HepG2 (cell line): ENCODE measurements around the gene RTN4. TPM values are rescaled to one million over a fixed set of nuclear protein-coding genes. Genes with fewer than 3 reads are reported as not detected.

Experiments used
- ATAC-seq: fragments of 200-7000 bp; cut with Tn5 transposase; 3 replicates; pipeline ENCODE4 v1.9.1; 2020; ENCODE audit warnings: mild to moderate bottlenecking, moderate library complexity
- BruUV-seq: library from RNA; stranded (reverse); fragments of 400-500 nt; replicated peaks from 2 replicates; lab custom pipeline; 2021; lab: Mats Ljungman, UMichigan
- CTCF ChIA-PET: fragments of 300-600 bp; formaldehyde crosslinking; extraction: SDS; loops from one replicate; lab custom pipeline; 2021; ENCODE audit warnings: low total read pairs, inconsistent platforms, low intra/inter-chr PET ratio; lab: Yijun Ruan, JAX
- POLR2A ChIA-PET: fragments of 350-600 bp; sonication (Branson Sonifier 250); formaldehyde crosslinking; loops from one replicate; lab custom pipeline; 2020; ENCODE audit warnings: antibody characterized with exemption, inconsistent platforms; lab: Yijun Ruan, JAX
- DNase-seq: peaks from one replicate; pipeline ENCODE4 v3.0.0-alpha.2; 2015; ENCODE audit warnings: low spot score
- FAIRE-seq: peaks from 3 replicates; lab custom pipeline; 2011; peaks lifted over from hg19 to GRCh38; lab: Jason Lieb, UNC
- H2AFZ ChIP-seq: one replicate; pipeline ENCODE4 v1.6.1; 2011; ENCODE audit warnings: low read length, inconsistent platforms
- H3K27ac ChIP-seq: fragments of 300-600 bp; 3 replicates; pipeline ENCODE4 v1.8.0; 2011; ENCODE audit warnings: mixed run types, mild to moderate bottlenecking, mixed read lengths, low read length, inconsistent platforms; ENCODE audit not compliant: insufficient read depth; ENCODE audit errors: extremely low read length
- H3K27me3 ChIP-seq, 2 experiments: fragments of 200-600 bp in 1 of 2; 2 replicates in 1 of 2; 3 replicates in 1 of 2; pipeline versions ENCODE4 v1.6.0 to v1.8.0; 2011; ENCODE audit warnings: low read length in 2 of 2, mild to moderate bottlenecking in 2 of 2, moderate library complexity in 2 of 2, inconsistent platforms in 1 of 2; ENCODE audit not compliant: insufficient read depth in 2 of 2, control insufficient read depth in 1 of 2
- H3K36me3 ChIP-seq, 2 experiments: fragments of 200-600 bp in 1 of 2; replicated peaks in 1 of 2; 2 replicates in 1 of 2; 3 replicates in 1 of 2; pipeline versions ENCODE4 v1.5.1 to v1.8.0; 2011; ENCODE audit warnings: low read length in 2 of 2, inconsistent platforms in 1 of 2; ENCODE audit not compliant: insufficient read depth in 2 of 2, control insufficient read depth in 1 of 2
- H3K4me1 ChIP-seq: 2 replicates; pipeline ENCODE4 v1.5.1; 2012; ENCODE audit warnings: low read length, inconsistent platforms; ENCODE audit not compliant: insufficient read depth
- H3K4me2 ChIP-seq: 2 replicates; pipeline ENCODE4 v1.6.0; 2011; ENCODE audit warnings: low read depth, low read length, inconsistent platforms
- H3K4me3 ChIP-seq, 3 experiments: fragments of 200-600 bp in 1 of 3; sonication (generic), shearing (Covaris generic) in 1 of 3; replicated peaks in 1 of 3; 2 replicates each; pipeline ENCODE4 v1.5.1; 2011 to 2016; ENCODE audit warnings: low read length in 3 of 3, inconsistent platforms in 2 of 3, low read depth in 2 of 3, mild to moderate bottlenecking in 2 of 3, control low read depth in 1 of 3, mixed read lengths in 1 of 3; ENCODE audit not compliant: insufficient read depth in 1 of 3
- H3K79me2 ChIP-seq: one replicate; pipeline ENCODE4 v1.6.1; 2011; ENCODE audit warnings: low read length, inconsistent platforms; ENCODE audit not compliant: insufficient read depth
- H3K9ac ChIP-seq: 2 replicates; pipeline ENCODE4 v1.6.0; 2011; ENCODE audit warnings: mild to moderate bottlenecking, low read depth, low read length, inconsistent platforms; ENCODE audit not compliant: insufficient read depth
- H3K9me3 ChIP-seq: 2 replicates; pipeline ENCODE4 v1.5.1; 2012; ENCODE audit warnings: mild to moderate bottlenecking, low read length
- H4K20me1 ChIP-seq: 2 replicates; pipeline ENCODE4 v1.6.0; 2011; ENCODE audit warnings: inconsistent platforms, mild to moderate bottlenecking, low read length, moderate library complexity; ENCODE audit not compliant: insufficient read depth
- ARID4A ChIP-seq: sonication (generic); formaldehyde crosslinking; IDR thresholded peaks from 2 replicates; pipeline ENCODE4 v1.5.0; 2020; ENCODE audit warnings: mild to moderate bottlenecking, missing genetic modification reagents, borderline replicate concordance
- CHD2 ChIP-seq: IDR thresholded peaks from 2 replicates; pipeline ENCODE4 v1.6.1; 2011; ENCODE audit warnings: low read depth, low read length, improper control_type of control experiment
- CTCF ChIP-seq: sonication (generic); formaldehyde crosslinking; IDR thresholded peaks from 2 replicates; pipeline ENCODE4 v1.5.0; 2020; ENCODE audit warnings: mild to moderate bottlenecking, missing genetic modification reagents, moderate library complexity
- ETV5 ChIP-seq: IDR thresholded peaks from 2 replicates; pipeline ENCODE4 v1.6.1; 2018; ENCODE audit warnings: missing biosample characterization, missing genetic modification reagents, inconsistent platforms, borderline replicate concordance
- GFI1 ChIP-seq: sonication (generic); formaldehyde crosslinking; IDR thresholded peaks from 2 replicates; pipeline ENCODE4 v1.5.0; 2020; ENCODE audit warnings: missing genetic modification reagents, mild to moderate bottlenecking, borderline replicate concordance
- HNF4A ChIP-seq: sonication (generic); formaldehyde crosslinking; IDR thresholded peaks from 2 replicates; pipeline ENCODE4 v1.4.0; 2020; ENCODE audit warnings: missing genetic modification reagents
- NKX3-1 ChIP-seq: sonication (generic); formaldehyde crosslinking; IDR thresholded peaks from 2 replicates; pipeline ENCODE4 v1.5.0; 2020; ENCODE audit warnings: missing genetic modification reagents
- PRDM4 ChIP-seq: sonication (generic); formaldehyde crosslinking; IDR thresholded peaks from 2 replicates; pipeline ENCODE4 v1.9.0; 2021; ENCODE audit warnings: missing genetic modification reagents, borderline replicate concordance
- SP140L ChIP-seq: sonication (generic); formaldehyde crosslinking; IDR thresholded peaks from 2 replicates; pipeline ENCODE4 v1.4.0; 2020; ENCODE audit warnings: missing genetic modification reagents, borderline replicate concordance
- SRSF4 ChIP-seq: fragments of 200-400 bp; formaldehyde crosslinking; IDR thresholded peaks from one replicate; pipeline ENCODE4 v1.6.1; 2018; ENCODE audit warnings: mild to moderate bottlenecking, low read depth, low read length, moderate library complexity; ENCODE audit not compliant: poor library complexity, severe bottlenecking
- TBP ChIP-seq: sonication (generic); formaldehyde crosslinking; IDR thresholded peaks from 2 replicates; pipeline ENCODE4 v1.5.0; 2020; ENCODE audit warnings: missing genetic modification reagents
- TCF7 ChIP-seq: sonication (generic); IDR thresholded peaks from 2 replicates; pipeline ENCODE4 v1.6.1; 2016; ENCODE audit warnings: antibody characterized with exemption, low read depth
- ZBTB38 ChIP-seq: sonication (generic); formaldehyde crosslinking; IDR thresholded peaks from 2 replicates; pipeline ENCODE4 v1.5.1; 2020; ENCODE audit warnings: mild to moderate bottlenecking, missing genetic modification reagents
- ZFP37 ChIP-seq: sonication (generic); formaldehyde crosslinking; IDR thresholded peaks from 2 replicates; pipeline ENCODE4 v1.4.0; 2020; ENCODE audit warnings: missing genetic modification reagents, borderline replicate concordance
- ZNF230 ChIP-seq: sonication (generic); formaldehyde crosslinking; IDR thresholded peaks from 2 replicates; pipeline ENCODE4 v1.4.0; 2020; ENCODE audit warnings: mild to moderate bottlenecking, missing genetic modification reagents
- WGBS: methylation state at CpG from one replicate; pipeline ENCODE4 v1.1.6; 2017; ENCODE audit warnings: low lambda C conversion rate; 5-methylcytosine and 5-hydroxymethylcytosine counted together
- in situ Hi-C: cut with HindIII; loops from 2 replicates; pipeline ENCODE4 v1.10.0; 2017; ENCODE audit warnings: low pct_unique_long_range_greater_than_20kb; ENCODE audit not compliant: extremely low pct_ligation_motif_present
- intact Hi-C: fragments of 100-400 bp; cut with micrococcal nuclease; formaldehyde crosslinking; loops from one replicate; pipeline ENCODE4 v1.10.0; 2022; ENCODE audit not compliant: unreplicated experiment
- polyA plus RNA-seq, 8 experiments: library from polyadenylated mRNA; depleted of rRNA in 3 of 8; stranded (reverse) in 7 of 8; unstranded in 1 of 8; fragments of >200 nt; fragmentation: Illumina TruSeq in 4 of 8; extraction: Trizol in 4 of 8; gene quantifications; 2 replicates each; pipeline versions ENCODE4 v1.2.1 to v1.2.3, GENCODE V29; 2011 to 2016; ENCODE audit warnings: low read depth in 4 of 8, missing spikeins in 1 of 8, mixed read lengths in 1 of 8; ENCODE audit not compliant: insufficient read depth in 1 of 8
- total RNA-seq, 5 experiments: library from RNA; depleted of rRNA; stranded (reverse); fragments of >200 nt; fragmentation: Illumina TruSeq; extraction: Trizol; gene quantifications; 2 replicates each; pipeline ENCODE4 v1.2.3, GENCODE V29; 2016; ENCODE audit warnings: low read depth in 1 of 5

The RTN4 gene
- total and polyA plus RNA-seq, 2 of the 13 experiments (the other 11 are each of a cell fraction or from before 2014, with no cell fraction given) = 98.4 to 133 TPM

- no peak overlapping the region for H3K27ac ChIP-seq
- peaks cover 11 to 56% of the 10 kb centered on the region in 2 experiments for H3K36me3 ChIP-seq
- no peaks in the 10 kb centered on the region for H3K4me1 ChIP-seq
- no peak overlapping the region for H3K4me3 ChIP-seq
- H3K27me3 ChIP-seq = no peaks in the 10 kb centered on the region
- WGBS = 63% methylated on average over 3 of the region's 3 CpGs
- ATAC-seq = no peak
- no peak overlapping the region for H3K4me2 ChIP-seq
- BruUV-seq = no TSS peak
- CTCF ChIA-PET = no interaction called here
- peaks cover 3% of the 10 kb centered on the region; the same call in 1 of the 2 replicates for H4K20me1 ChIP-seq
- H3K9ac ChIP-seq = no peak overlapping the region
- POLR2A ChIA-PET = no interaction called here
- no peaks in the 10 kb centered on the region for H3K9me3 ChIP-seq
- intact Hi-C loops (no loop called here), in situ Hi-C loops (no loop called here)
- H3K79me2 ChIP-seq = peaks cover 16% of the 10 kb centered on the region
- DNase-seq = no peak
- FAIRE-seq = no peak
- H2AFZ ChIP-seq = no peak overlapping the region
- no peak for TF ChIP-seq TCF7
- TF ChIP-seq TBP = no peak
- TF ChIP-seq ETV5 = no peak
- no peak for TF ChIP-seq ARID4A (CRISPR knock-in tag)
- TF ChIP-seq CHD2 = no peak
- no peak for TF ChIP-seq PRDM4
- no peak for TF ChIP-seq ZFP37
- no peak for TF ChIP-seq HNF4A
- no peak for TF ChIP-seq GFI1 (CRISPR knock-in tag)
- TF ChIP-seq CTCF = no peak
- TF ChIP-seq NKX3-1 = no peak
- no peak for TF ChIP-seq SRSF4
- no peak for TF ChIP-seq ZBTB38
- TF ChIP-seq ZNF230 (CRISPR knock-in tag) = no peak
- no peak for TF ChIP-seq SP140L (CRISPR knock-in tag)
These were observed 66.7 kb downstream of the RTN4 start for GRCh38 chr2:54983345-54984220.
